ENCODE measurements around the gene MPLKIP.

Gene MPLKIP

GRCh38 chr7:40105879-40106473 is 28.4 kb downstream of the MPLKIP start:
- DNase-seq = peak; percentile 50
- Histone ChIP-seq H3K36me3 (ENCODE audit: control insufficient read depth, insufficient read depth, low read length) (no peaks in the 10 kb centered on the region), H3K56ac (ENCODE audit: low read length) (no peak overlapping the region), H3K27me3 (ENCODE audit: insufficient read depth, low read length, poor library complexity) (no peaks in the 10 kb centered on the region), H2AK5ac (ENCODE audit: low read length) (no peak overlapping the region), H3K4me2 (ENCODE audit: low read length) (no peak overlapping the region), H4K5ac (ENCODE audit: low read length) (no peak overlapping the region), H3K23ac (ENCODE audit: low read length) (no peak overlapping the region), H3K4me1 (ENCODE audit: control insufficient read depth, low read depth, low read length) (no peaks in the 10 kb centered on the region), H3K79me2 (ENCODE audit: control insufficient read depth, insufficient read depth, low read length) (no peaks in the 10 kb centered on the region), H2BK5ac (ENCODE audit: low read length) (no peak overlapping the region), H3K79me1 (ENCODE audit: low read length) (no peaks in the 10 kb centered on the region), H2BK120ac (ENCODE audit: low read depth, low read length) (no peak overlapping the region), H3K4ac (ENCODE audit: low read depth, low read length) (no peak overlapping the region), H3K27ac (ENCODE audit: low read depth, low read length) (no peak overlapping the region), H3K18ac (ENCODE audit: low read length) (no peak overlapping the region), H4K8ac (ENCODE audit: low read depth, low read length) (no peak overlapping the region), H2BK15ac (replicated peaks; ENCODE audit: low read depth) (no peak overlapping the region), H3K4me3 (ENCODE audit: low read length) (no peak overlapping the region), H3K9ac (ENCODE audit: low read length) (no peak overlapping the region)
- no CpG with 5 or more reads among the region's 4 CpGs for WGBS (ENCODE audit: extremely low coverage, insufficient coverage, low lambda C conversion rate)

GRCh38 chr7:40102897-40103296 is 31.5 kb downstream of the MPLKIP start:
- no peak overlapping the region for H3K56ac ChIP-seq (ENCODE audit: low read length)
- no peaks in the 10 kb centered on the region for H3K4me1 ChIP-seq (ENCODE audit: control insufficient read depth, low read depth, low read length)
- H4K5ac ChIP-seq (ENCODE audit: low read length) = no peak overlapping the region
- H3K27ac ChIP-seq (ENCODE audit: low read depth, low read length) = no peak overlapping the region
- no CpG with 5 or more reads among the region's 2 CpGs for WGBS (ENCODE audit: extremely low coverage, insufficient coverage, low lambda C conversion rate)
- H2BK15ac ChIP-seq (replicated peaks; ENCODE audit: low read depth) = no peak overlapping the region
- no peak overlapping the region for H3K9ac ChIP-seq (ENCODE audit: low read length)
- H3K4me3 ChIP-seq (ENCODE audit: low read length) = no peak overlapping the region
- no peak for DNase-seq
- H2BK120ac ChIP-seq (ENCODE audit: low read depth, low read length) = no peak overlapping the region
- no peaks in the 10 kb centered on the region for H3K36me3 ChIP-seq (ENCODE audit: control insufficient read depth, insufficient read depth, low read length)
- no peaks in the 10 kb centered on the region for H3K27me3 ChIP-seq (ENCODE audit: insufficient read depth, low read length, poor library complexity)
- H3K4ac ChIP-seq (ENCODE audit: low read depth, low read length) = no peak overlapping the region
- no peaks in the 10 kb centered on the region for H3K79me1 ChIP-seq (ENCODE audit: low read length)
- H3K18ac ChIP-seq (ENCODE audit: low read length) = no peak overlapping the region
- no peak overlapping the region for H2AK5ac ChIP-seq (ENCODE audit: low read length)
- H3K4me2 ChIP-seq (ENCODE audit: low read length) = no peak overlapping the region
- no peak overlapping the region for H4K8ac ChIP-seq (ENCODE audit: low read depth, low read length)
- H3K79me2 ChIP-seq (ENCODE audit: control insufficient read depth, insufficient read depth, low read length) = no peaks in the 10 kb centered on the region
- no peak overlapping the region for H3K23ac ChIP-seq (ENCODE audit: low read length)
- H2BK5ac ChIP-seq (ENCODE audit: low read length) = no peak overlapping the region

GRCh38 chr7:40101201-40101600 is 33.2 kb downstream of the MPLKIP start:
- no peak overlapping the region for H2BK120ac ChIP-seq (ENCODE audit: low read depth, low read length)
- no peaks in the 10 kb centered on the region for H3K79me2 ChIP-seq (ENCODE audit: control insufficient read depth, insufficient read depth, low read length)
- no peak overlapping the region for H3K9ac ChIP-seq (ENCODE audit: low read length)
- no peaks in the 10 kb centered on the region for H3K4me1 ChIP-seq (ENCODE audit: control insufficient read depth, low read depth, low read length)
- H4K5ac ChIP-seq (ENCODE audit: low read length) = no peak overlapping the region
- H3K27ac ChIP-seq (ENCODE audit: low read depth, low read length) = no peak overlapping the region
- H3K4ac ChIP-seq (ENCODE audit: low read depth, low read length) = no peak overlapping the region
- no peak overlapping the region for H3K23ac ChIP-seq (ENCODE audit: low read length)
- no peak overlapping the region for H2BK15ac ChIP-seq (replicated peaks; ENCODE audit: low read depth)
- DNase-seq = no peak
- no peak overlapping the region for H4K8ac ChIP-seq (ENCODE audit: low read depth, low read length)
- no peak overlapping the region for H3K56ac ChIP-seq (ENCODE audit: low read length)
- H3K4me3 ChIP-seq (ENCODE audit: low read length) = no peak overlapping the region
- no peaks in the 10 kb centered on the region for H3K27me3 ChIP-seq (ENCODE audit: insufficient read depth, low read length, poor library complexity)
- no peak overlapping the region for H2BK5ac ChIP-seq (ENCODE audit: low read length)
- H3K79me1 ChIP-seq (ENCODE audit: low read length) = no peaks in the 10 kb centered on the region
- no peak overlapping the region for H3K18ac ChIP-seq (ENCODE audit: low read length)
- no peaks in the 10 kb centered on the region for H3K36me3 ChIP-seq (ENCODE audit: control insufficient read depth, insufficient read depth, low read length)
- no peak overlapping the region for H3K4me2 ChIP-seq (ENCODE audit: low read length)
- no peak overlapping the region for H2AK5ac ChIP-seq (ENCODE audit: low read length)
- WGBS (ENCODE audit: extremely low coverage, insufficient coverage, low lambda C conversion rate) = no CpG with 5 or more reads among the region's 3 CpGs

DNA sequence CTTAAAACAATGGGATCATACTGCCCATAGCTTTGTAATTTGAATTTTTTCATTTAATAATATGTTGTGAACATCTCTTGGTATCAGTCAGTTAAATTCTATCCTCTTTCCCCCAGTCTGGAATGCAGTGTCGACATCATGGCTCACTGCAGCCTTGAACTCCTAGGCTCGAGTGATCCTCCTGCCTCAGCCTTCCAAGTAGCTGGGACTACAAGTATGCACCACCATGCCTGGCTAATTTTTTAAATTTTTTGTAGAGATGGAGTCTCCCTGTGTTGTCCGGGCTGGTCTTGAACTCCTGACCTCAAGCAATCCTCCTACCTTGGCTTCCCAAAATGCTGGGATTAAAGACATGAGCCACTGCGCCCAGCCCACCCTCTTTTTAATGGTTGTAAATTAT is 34.6 kb downstream of the MPLKIP start:
- H3K18ac ChIP-seq (ENCODE audit: low read length) = no peak overlapping the region
- H3K79me2 ChIP-seq (ENCODE audit: control insufficient read depth, insufficient read depth, low read length) = no peaks in the 10 kb centered on the region
- no peaks in the 10 kb centered on the region for H3K27me3 ChIP-seq (ENCODE audit: insufficient read depth, low read length, poor library complexity)
- no peak overlapping the region for H2BK5ac ChIP-seq (ENCODE audit: low read length)
- H3K4me1 ChIP-seq (ENCODE audit: control insufficient read depth, low read depth, low read length) = no peaks in the 10 kb centered on the region
- no peak overlapping the region for H2AK5ac ChIP-seq (ENCODE audit: low read length)
- H3K9ac ChIP-seq (ENCODE audit: low read length) = no peak overlapping the region
- H3K4me3 ChIP-seq (ENCODE audit: low read length) = no peak overlapping the region
- H3K27ac ChIP-seq (ENCODE audit: low read depth, low read length) = no peak overlapping the region
- H3K4ac ChIP-seq (ENCODE audit: low read depth, low read length) = no peak overlapping the region
- no peaks in the 10 kb centered on the region for H3K79me1 ChIP-seq (ENCODE audit: low read length)
- no peak overlapping the region for H3K56ac ChIP-seq (ENCODE audit: low read length)
- no peak overlapping the region for H4K5ac ChIP-seq (ENCODE audit: low read length)
- H4K8ac ChIP-seq (ENCODE audit: low read depth, low read length) = no peak overlapping the region
- no peaks in the 10 kb centered on the region for H3K36me3 ChIP-seq (ENCODE audit: control insufficient read depth, insufficient read depth, low read length)
- no peak overlapping the region for H2BK15ac ChIP-seq (replicated peaks; ENCODE audit: low read depth)
- WGBS (ENCODE audit: extremely low coverage, insufficient coverage, low lambda C conversion rate) = no CpG with 5 or more reads among the region's 4 CpGs
- H3K23ac ChIP-seq (ENCODE audit: low read length) = no peak overlapping the region
- H2BK120ac ChIP-seq (ENCODE audit: low read depth, low read length) = no peak overlapping the region
- H3K4me2 ChIP-seq (ENCODE audit: low read length) = no peak overlapping the region
- no peak for DNase-seq

DNA sequence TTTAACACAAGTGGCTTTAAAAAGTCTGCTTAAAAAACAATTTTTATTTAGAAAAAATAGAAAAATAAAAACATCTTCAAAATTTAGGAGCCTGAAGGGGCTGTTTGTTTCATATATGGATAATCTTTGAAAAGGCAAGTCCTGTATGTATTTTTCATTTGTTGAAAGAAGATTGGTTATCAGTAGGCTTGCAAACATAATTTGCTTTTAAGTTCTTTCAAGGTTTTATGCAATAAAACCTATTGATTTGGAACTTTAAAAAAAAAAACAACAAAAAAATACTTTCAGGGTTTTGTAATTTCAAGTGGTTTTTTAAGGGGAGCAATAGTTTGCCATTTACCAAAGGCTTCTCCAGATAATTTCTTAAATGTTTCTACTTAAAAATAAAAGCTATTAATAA is 35.6 kb downstream of the MPLKIP start:
- Histone ChIP-seq H2BK15ac (replicated peaks; ENCODE audit: low read depth) (no peak overlapping the region), H3K9ac (ENCODE audit: low read length) (no peak overlapping the region), H3K4me1 (ENCODE audit: control insufficient read depth, low read depth, low read length) (no peaks in the 10 kb centered on the region), H3K18ac (ENCODE audit: low read length) (no peak overlapping the region), H3K4me3 (ENCODE audit: low read length) (no peak overlapping the region), H2BK120ac (ENCODE audit: low read depth, low read length) (no peak overlapping the region), H4K5ac (ENCODE audit: low read length) (no peak overlapping the region), H3K4ac (ENCODE audit: low read depth, low read length) (no peak overlapping the region), H3K56ac (ENCODE audit: low read length) (no peak overlapping the region), H3K36me3 (ENCODE audit: control insufficient read depth, insufficient read depth, low read length) (peaks cover 7% of the 10 kb centered on the region), H3K4me2 (ENCODE audit: low read length) (no peak overlapping the region), H3K79me1 (ENCODE audit: low read length) (no peaks in the 10 kb centered on the region), H3K27ac (ENCODE audit: low read depth, low read length) (no peak overlapping the region), H3K23ac (ENCODE audit: low read length) (no peak overlapping the region), H2AK5ac (ENCODE audit: low read length) (no peak overlapping the region), H4K8ac (ENCODE audit: low read depth, low read length) (no peak overlapping the region), H3K27me3 (ENCODE audit: insufficient read depth, low read length, poor library complexity) (no peaks in the 10 kb centered on the region), H2BK5ac (ENCODE audit: low read length) (no peak overlapping the region), H3K79me2 (ENCODE audit: control insufficient read depth, insufficient read depth, low read length) (no peaks in the 10 kb centered on the region)
- no peak for DNase-seq

GRCh38 chr7:40097728-40098127 is 36.7 kb downstream of the MPLKIP start:
- no peak overlapping the region for H2BK15ac ChIP-seq (replicated peaks; ENCODE audit: low read depth)
- H3K4me3 ChIP-seq (ENCODE audit: low read length) = no peak overlapping the region
- H3K79me2 ChIP-seq (ENCODE audit: control insufficient read depth, insufficient read depth, low read length) = no peaks in the 10 kb centered on the region
- H2BK5ac ChIP-seq (ENCODE audit: low read length) = no peak overlapping the region
- H3K27ac ChIP-seq (ENCODE audit: low read depth, low read length) = no peak overlapping the region
- no peaks in the 10 kb centered on the region for H3K79me1 ChIP-seq (ENCODE audit: low read length)
- no peak overlapping the region for H3K4me2 ChIP-seq (ENCODE audit: low read length)
- no peak overlapping the region for H3K23ac ChIP-seq (ENCODE audit: low read length)
- H2AK5ac ChIP-seq (ENCODE audit: low read length) = no peak overlapping the region
- no peak overlapping the region for H4K8ac ChIP-seq (ENCODE audit: low read depth, low read length)
- DNase-seq = no peak
- no peak overlapping the region for H3K18ac ChIP-seq (ENCODE audit: low read length)
- H4K5ac ChIP-seq (ENCODE audit: low read length) = no peak overlapping the region
- no peaks in the 10 kb centered on the region for H3K4me1 ChIP-seq (ENCODE audit: control insufficient read depth, low read depth, low read length)
- no peak overlapping the region for H3K56ac ChIP-seq (ENCODE audit: low read length)
- no CpG with 5 or more reads among the region's 2 CpGs for WGBS (ENCODE audit: extremely low coverage, insufficient coverage, low lambda C conversion rate)
- no peak overlapping the region for H2BK120ac ChIP-seq (ENCODE audit: low read depth, low read length)
- no peak overlapping the region for H3K9ac ChIP-seq (ENCODE audit: low read length)
- H3K27me3 ChIP-seq (ENCODE audit: insufficient read depth, low read length, poor library complexity) = no peaks in the 10 kb centered on the region
- peaks cover 8% of the 10 kb centered on the region for H3K36me3 ChIP-seq (ENCODE audit: control insufficient read depth, insufficient read depth, low read length)
- no peak overlapping the region for H3K4ac ChIP-seq (ENCODE audit: low read depth, low read length)
